GM06990 (cell line): ENCODE results near the gene ADAMTS16.

Experiments
- DNase-seq: peaks from one replicate; pipeline ENCODE4 v3.0.0-alpha.2; 2011; ENCODE audit not compliant: insufficient read length; ENCODE audit errors: extremely low read depth
- H3K27me3 ChIP-seq: replicated peaks from 2 replicates; pipeline ENCODE4 v1.6.0; 2011; ENCODE audit warnings: low read length; ENCODE audit not compliant: control insufficient read depth, insufficient read depth
- H3K36me3 ChIP-seq: 2 replicates; pipeline ENCODE4 v1.5.1; 2011; ENCODE audit warnings: low read length; ENCODE audit not compliant: control insufficient read depth, insufficient read depth
- H3K4me3 ChIP-seq: replicated peaks from 2 replicates; pipeline ENCODE4 v1.5.1; 2011; ENCODE audit warnings: low read depth, mild to moderate bottlenecking, control low read depth, low read length
- CTCF ChIP-seq: IDR thresholded peaks from 2 replicates; pipeline ENCODE4 v1.5.1; 2011; ENCODE audit warnings: low read length, control low read depth, mild to moderate bottlenecking, inconsistent platforms; ENCODE audit not compliant: insufficient read depth, poor library complexity, severe bottlenecking

ADAMTS16 gene

DNA sequence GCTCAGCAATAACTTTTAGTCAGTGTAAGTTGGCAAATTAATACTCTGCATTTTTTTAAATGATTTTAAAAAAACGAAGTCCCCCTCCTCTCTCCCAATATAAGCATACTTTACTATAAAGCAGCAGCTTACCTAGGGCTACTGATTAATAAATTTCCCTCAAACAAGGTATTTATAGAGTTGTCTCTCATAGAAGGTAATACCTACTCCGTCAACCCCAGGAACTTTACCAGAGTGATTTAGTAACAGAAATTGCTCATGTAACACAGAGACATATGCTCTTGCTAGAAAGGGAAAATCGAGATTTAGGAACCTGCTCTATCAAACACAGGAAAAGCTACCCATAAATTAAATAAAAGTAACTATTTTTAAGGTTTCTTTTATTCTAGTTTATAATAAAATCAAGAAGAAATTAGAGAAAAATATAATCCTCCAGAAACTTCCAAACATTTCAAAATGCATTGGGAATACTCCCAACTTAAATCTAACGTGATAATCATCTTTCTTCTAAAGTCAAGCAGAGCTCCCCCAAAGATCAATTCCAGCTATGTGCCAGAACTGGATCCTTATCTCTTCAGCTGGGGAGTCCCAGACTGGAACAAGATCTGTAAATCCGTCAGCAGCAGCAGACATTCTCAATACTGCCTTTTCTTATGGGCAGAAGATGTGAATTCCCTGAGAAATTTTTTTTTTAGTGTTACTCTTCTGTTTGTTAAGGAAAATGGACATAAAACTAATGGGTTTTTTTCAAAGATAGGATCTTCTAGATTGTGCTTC is 69.6 kb downstream of the ADAMTS16 start:
- H3K4me3 ChIP-seq = no peak overlapping the region
- H3K27me3 ChIP-seq = no peaks in the 10 kb centered on the region
- TF ChIP-seq CTCF = no peak
- no peaks in the 10 kb centered on the region for H3K36me3 ChIP-seq
- no peak for DNase-seq

DNA sequence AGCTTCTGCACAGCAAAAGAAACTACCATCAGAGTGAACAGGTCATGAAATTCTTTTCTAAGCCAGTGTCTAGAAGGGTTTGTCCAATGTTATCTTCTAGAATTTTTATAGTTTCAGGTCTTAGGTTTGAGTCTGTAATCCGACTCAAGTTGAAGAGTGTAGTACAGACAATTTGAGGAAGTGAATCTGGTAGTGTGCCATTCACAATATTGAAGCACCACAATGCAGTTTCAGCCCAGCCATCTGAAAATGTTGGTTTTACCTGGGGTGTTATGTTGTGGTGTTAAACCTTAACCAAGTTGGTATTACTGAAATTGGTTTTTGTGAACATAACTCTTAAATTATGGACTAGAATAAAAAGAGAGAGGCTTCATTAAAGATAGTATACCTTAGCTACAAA is 77.2 kb downstream of the ADAMTS16 start:
- Histone ChIP-seq H3K4me3 (no peak overlapping the region), H3K27me3 (no peaks in the 10 kb centered on the region), H3K36me3 (no peaks in the 10 kb centered on the region)
- no peak for TF ChIP-seq CTCF
- no peak for DNase-seq

GRCh38 chr5:5218396-5218795 is 78.3 kb downstream of the ADAMTS16 start:
- H3K27me3 ChIP-seq = no peaks in the 10 kb centered on the region
- DNase-seq = no peak
- H3K4me3 ChIP-seq = no peak overlapping the region
- no peak for TF ChIP-seq CTCF
- H3K36me3 ChIP-seq = no peaks in the 10 kb centered on the region

GRCh38 chr5:5219541-5219940 is 79.4 kb downstream of the ADAMTS16 start:
- H3K27me3 ChIP-seq = no peaks in the 10 kb centered on the region
- DNase-seq = no peak

GRCh38 chr5:5220901-5221631 is 80.9 kb downstream of the ADAMTS16 start:
- DNase-seq = no peak
- TF ChIP-seq CTCF = no peak
- Histone ChIP-seq H3K4me3 (no peak overlapping the region), H3K27me3 (no peaks in the 10 kb centered on the region), H3K36me3 (no peaks in the 10 kb centered on the region)

More at GRCh38 chr5:5219541-5219940, 79.4 kb downstream of the ADAMTS16 start:
- Histone ChIP-seq H3K36me3 (no peaks in the 10 kb centered on the region), H3K4me3 (no peak overlapping the region)
- TF ChIP-seq CTCF = no peak
